ENCODE measurements around the gene PP2D1.
A peak's percentile ranks its signal among the peaks of the same experiment; 100 is the strongest.
"Not testable (repeated sequence)": the region's sequence is repeated elsewhere in the genome, so short reads cannot be mapped to it uniquely, and the experiment has no call there.

Gene PP2D1

DNA sequence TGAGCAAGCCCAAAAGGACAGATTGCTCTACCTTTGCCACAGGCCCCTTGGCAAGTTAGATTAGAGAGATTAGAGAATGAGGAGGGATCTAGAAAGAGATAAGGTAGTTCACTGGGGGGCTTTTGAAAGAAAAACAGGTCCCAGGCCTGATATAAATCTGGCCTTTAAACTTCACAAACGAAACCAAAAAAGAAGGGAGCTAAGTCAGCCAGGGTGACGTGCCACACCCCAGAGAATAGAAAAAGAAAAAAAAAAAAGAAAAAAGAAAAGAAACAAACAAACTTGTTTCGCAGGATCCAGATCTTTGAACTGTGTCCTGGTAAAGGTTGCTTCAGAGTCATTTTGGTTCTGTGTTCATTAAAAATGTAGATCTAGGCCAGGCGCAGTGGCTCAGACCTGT is 31.8 kb upstream of the PP2D1 start:
- peaks cover 69% of the 10 kb centered on the region for H3K4me1 Mint-ChIP-seq

DNA sequence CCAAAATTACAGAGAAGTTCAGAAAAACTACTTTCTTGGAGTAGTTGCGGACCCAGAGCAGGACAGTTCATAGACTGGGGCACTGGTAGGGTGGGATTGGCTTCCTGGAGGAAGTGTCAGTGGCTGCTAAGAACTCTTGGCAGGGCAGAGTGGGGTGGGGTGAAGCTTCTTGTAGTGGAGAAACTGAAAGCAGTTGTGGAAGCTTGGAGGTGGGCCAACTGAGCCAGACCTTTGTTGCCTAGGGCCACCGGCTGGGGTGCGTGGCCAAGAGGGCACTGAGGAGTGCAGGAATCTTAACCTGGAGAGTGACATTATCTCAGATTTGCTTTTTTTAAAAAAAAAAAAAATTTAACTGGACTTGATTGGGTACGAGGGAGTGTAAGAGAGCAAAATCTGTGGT is 31.3 kb upstream of the PP2D1 start:
- Mint-ChIP-seq H3K4me1 (peaks cover 71% of the 10 kb centered on the region), H3K27me3 (no peaks in the 10 kb centered on the region), H3K9me3 (no peaks in the 10 kb centered on the region), H3K27ac (peak overlapping the region; percentile 95), H3K36me3 (no peaks in the 10 kb centered on the region), H3K4me3 (peak overlapping the region; percentile 80)

More for the DNA sequence above, 31.8 kb upstream of the PP2D1 start:
- peak overlapping the region; percentile 80 for H3K4me3 Mint-ChIP-seq
- H3K9me3 Mint-ChIP-seq, result no peaks in the 10 kb centered on the region
- H3K27ac Mint-ChIP-seq, result peak overlapping the region; percentile 95
- H3K36me3 Mint-ChIP-seq, result no peaks in the 10 kb centered on the region
- H3K27me3 Mint-ChIP-seq, result no peaks in the 10 kb centered on the region

DNA sequence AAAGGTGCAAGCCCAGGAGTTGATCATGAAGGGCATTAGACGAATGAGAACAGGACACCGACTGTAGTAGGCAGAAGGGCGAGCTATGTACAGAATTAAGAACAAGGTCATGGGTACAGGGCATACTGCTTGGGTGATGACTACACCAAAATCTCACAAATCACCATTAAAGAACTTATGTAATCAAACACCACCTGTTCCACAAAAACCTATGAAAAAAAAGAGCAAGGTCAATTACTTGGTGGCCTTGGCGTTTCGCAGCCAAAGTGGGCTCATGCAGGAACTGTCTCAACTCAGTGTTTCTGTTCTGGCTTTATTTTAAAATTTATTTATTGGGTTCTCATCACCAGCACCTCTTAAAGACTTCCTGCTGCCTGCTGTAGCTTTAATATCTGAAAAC is 30.3 kb upstream of the PP2D1 start:
- Mint-ChIP-seq H3K9me3 (no peaks in the 10 kb centered on the region), H3K36me3 (no peaks in the 10 kb centered on the region), H3K4me3 (peak overlapping the region; percentile 91), H3K27ac (peak overlapping the region; percentile 69), H3K27me3 (no peaks in the 10 kb centered on the region), H3K4me1 (peaks cover 68% of the 10 kb centered on the region)

DNA sequence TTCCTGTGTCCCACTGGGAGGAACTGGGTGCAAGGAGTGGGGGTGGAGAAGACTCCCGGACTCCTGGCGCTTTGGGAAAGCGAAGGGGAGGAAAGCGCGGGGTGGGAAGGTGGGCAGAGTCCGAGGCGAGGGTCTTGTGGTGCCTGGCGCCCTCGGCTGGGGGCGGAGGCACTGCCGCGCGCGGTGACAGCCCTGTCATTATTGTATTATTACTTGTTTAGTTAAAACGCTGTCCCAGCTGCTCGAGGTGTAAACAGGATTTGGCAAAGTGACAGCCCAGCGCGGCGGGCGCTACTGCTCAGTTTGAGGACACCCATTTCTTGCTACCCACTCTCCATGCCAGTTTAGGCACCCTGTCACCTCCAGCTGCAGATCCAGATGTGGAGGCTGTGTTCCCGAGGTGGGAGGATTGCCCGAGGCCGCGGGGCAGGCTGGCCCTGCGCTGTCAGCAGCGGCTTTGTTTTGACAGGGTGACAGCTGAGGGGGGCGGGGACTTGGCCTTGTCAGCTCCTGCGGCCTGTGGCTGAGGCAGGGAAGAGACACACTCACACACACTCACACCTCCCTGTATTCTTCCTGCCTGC is 29.2 kb upstream of the PP2D1 start:
- Mint-ChIP-seq H3K27me3 (no peaks in the 10 kb centered on the region), H3K4me1 (peaks cover 59% of the 10 kb centered on the region), H3K36me3 (no peaks in the 10 kb centered on the region), H3K27ac (peak overlapping the region; percentile 73), H3K4me3 (peak overlapping the region; percentile 91), H3K9me3 (no peaks in the 10 kb centered on the region)

DNA sequence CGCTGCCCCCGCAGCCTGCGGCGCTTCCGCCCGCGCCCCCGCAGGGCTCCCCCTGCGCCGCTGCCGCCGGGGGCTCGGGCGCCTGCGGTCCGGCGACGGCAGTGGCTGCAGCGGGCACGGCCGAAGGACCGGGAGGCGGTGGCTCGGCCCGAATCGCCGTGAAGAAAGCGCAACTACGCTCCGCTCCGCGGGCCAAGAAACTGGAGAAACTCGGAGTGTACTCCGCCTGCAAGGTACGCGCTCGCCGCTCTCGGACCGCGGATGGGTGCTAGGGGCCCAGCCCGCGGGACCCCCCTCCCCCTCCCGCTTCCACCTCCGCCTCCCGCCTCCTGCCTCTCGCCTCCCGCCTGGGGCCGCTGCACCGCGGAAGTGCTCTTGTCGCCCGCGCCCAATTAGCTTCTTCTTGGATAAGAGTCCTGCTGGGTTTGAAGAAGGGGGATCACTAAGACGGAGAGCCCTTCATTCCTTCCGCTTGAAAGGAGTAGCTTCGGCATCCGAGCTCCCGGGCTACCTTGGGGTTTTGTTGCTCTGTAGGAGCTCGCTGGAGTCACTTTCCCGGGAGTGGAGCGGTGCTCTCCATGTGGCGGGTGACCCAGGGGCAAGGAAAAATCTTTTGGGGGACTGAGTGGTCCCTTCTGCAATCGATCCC is 28.6 kb upstream of the PP2D1 start:
- Mint-ChIP-seq H3K4me1 (peaks cover 52% of the 10 kb centered on the region), H3K4me3 (peak overlapping the region; percentile 91), H3K27ac (peak overlapping the region; percentile 73), H3K9me3 (no peaks in the 10 kb centered on the region), H3K27me3 (no peaks in the 10 kb centered on the region), H3K36me3 (no peaks in the 10 kb centered on the region)

DNA sequence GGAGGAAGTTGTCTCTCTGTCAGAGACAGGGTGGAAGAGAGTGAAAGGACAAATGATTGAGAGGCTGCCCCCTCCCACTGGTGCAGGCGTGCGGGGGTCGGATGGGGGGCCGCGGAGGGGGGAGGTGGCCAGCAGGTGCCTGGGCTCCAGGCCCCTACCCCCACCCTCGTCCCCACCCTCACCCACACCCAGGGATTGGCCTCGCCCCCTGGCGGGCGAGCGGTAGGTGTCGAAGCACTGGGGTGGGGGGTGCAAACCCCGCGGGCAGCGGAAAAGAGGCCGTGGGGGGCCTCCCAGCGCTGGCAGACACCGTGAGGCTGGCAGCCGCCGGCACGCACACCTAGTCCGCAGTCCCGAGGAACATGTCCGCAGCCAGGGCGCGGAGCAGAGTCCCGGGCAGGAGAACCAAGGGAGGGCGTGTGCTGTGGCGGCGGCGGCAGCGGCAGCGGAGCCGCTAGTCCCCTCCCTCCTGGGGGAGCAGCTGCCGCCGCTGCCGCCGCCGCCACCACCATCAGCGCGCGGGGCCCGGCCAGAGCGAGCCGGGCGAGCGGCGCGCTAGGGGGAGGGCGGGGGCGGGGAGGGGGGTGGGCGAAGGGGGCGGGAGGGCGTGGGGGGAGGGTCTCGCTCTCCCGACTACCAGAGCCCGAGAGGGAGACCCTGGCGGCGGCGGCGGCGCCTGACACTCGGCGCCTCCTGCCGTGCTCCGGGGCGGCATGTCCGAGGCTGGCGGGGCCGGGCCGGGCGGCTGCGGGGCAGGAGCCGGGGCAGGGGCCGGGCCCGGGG is 27.9 kb upstream of the PP2D1 start, which contains the start of gene KAT2B:
TSS of gene KAT2B (plus strand) at position 682 of the 783 bp plus-strand sequence. CDS start at position 714, 32 bp downstream.
- Mint-ChIP-seq H3K4me1 (peaks cover 50% of the 10 kb centered on the region), H3K36me3 (no peaks in the 10 kb centered on the region)

DNA sequence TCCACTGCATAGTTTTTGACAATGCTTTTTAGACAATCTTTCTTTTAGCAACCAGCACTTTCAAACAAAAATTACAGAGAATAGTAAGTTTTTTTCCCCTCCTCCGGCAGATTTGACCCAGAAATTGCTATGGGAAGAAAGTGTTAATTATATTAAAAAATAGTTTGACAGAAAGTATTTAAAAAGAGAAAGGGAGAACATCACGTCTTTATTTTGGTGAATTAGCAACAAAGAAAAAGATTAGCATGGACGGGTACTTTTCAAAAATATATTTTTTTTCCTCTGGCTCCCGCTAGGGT is 27.4 kb upstream of the PP2D1 start:
- Mint-ChIP-seq H3K27ac (peak overlapping the region; percentile 98), H3K27me3 (no peaks in the 10 kb centered on the region), H3K9me3 (no peaks in the 10 kb centered on the region), H3K36me3 (no peaks in the 10 kb centered on the region), H3K4me1 (peaks cover 45% of the 10 kb centered on the region), H3K4me3 (peak overlapping the region; percentile 92)

More for the DNA sequence above, 27.9 kb upstream of the PP2D1 start, which contains the start of gene KAT2B:
- no peaks in the 10 kb centered on the region for H3K9me3 Mint-ChIP-seq
- no peaks in the 10 kb centered on the region for H3K27me3 Mint-ChIP-seq
- peak within 1 kb of the TSS; percentile 92 for H3K4me3 Mint-ChIP-seq
- peak within 1 kb of the TSS; percentile 98 for H3K27ac Mint-ChIP-seq

DNA sequence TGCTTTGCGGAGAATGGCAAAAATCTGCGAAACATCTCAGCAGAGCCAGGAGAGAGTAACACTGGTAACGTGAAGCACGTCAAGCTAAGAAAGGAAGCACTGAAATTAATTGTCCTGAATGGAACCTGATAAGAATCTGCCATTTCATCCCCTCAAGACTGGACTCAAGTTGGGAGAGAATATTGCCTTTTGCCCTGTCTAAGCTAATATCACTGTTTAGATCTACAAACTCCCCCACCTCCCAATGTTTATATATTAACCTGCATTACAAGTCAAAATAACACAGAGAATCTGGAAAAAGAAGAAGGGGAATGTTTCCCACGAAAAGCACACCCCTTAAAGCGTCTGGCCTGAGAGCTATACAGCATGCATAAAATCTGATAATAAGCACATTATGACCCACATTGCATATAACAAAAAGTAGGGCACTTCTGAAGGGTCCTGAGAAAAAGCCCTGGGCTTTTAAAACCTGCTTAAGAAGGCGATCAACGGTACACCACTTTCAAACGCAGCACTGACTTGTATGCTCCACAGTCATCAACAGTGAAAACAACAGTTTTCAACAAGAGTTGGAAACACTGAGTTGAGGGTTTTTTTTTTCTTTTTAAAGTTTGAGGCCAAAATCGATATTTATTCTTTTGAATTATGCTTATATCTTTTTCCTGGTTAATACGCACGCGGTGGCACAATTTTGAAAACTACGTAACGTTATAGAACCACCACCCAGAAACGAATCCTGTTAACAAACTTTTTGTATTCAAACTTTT is 26.8 kb upstream of the PP2D1 start:
- H3K9me3 Mint-ChIP-seq, result no peaks in the 10 kb centered on the region
- peak overlapping the region; percentile 98 for H3K27ac Mint-ChIP-seq
- H3K4me3 Mint-ChIP-seq, result peak overlapping the region; percentile 92
- H3K4me1 Mint-ChIP-seq, result peaks cover 40% of the 10 kb centered on the region
- H3K36me3 Mint-ChIP-seq, result no peaks in the 10 kb centered on the region
- H3K27me3 Mint-ChIP-seq, result no peaks in the 10 kb centered on the region

DNA sequence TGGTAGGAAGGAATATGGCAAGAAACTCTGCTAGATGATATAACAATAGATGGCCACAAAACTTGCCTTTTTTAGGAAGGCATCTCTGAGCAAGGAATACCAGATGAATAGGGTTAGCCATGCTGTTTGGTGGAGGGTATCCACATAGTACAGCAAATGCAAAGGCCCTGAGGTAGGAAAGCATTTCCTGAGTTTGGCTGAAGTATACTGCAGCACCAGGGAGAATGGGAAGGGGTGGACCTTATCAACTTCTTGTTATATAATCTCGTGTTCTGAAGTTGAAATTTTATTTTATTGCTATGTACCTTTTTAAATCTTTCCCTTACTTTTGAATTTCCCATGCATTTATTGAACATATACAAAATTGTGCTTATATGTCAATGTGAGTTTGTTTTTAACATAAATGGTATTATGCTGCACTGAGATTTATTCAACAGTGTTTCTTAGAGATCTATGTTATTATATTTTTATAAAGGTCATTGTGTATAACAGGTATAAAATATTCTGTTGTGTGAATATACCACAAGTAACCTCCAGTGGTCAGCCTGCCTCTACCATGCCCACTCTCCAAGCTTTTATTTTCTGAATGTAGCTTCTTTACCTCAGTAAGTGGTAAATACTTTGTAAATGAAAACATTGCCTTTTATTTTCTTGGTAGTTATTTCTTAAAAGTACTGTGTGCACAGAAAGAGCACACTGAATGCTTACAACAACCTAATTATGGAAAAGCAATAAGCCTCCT is 25.4 kb upstream of the PP2D1 start:
- Mint-ChIP-seq H3K4me3 (no peak overlapping the region), H3K27me3 (no peaks in the 10 kb centered on the region), H3K9me3 (no peaks in the 10 kb centered on the region), H3K27ac (no peak overlapping the region), H3K4me1 (peaks cover 26% of the 10 kb centered on the region), H3K36me3 (no peaks in the 10 kb centered on the region)

DNA sequence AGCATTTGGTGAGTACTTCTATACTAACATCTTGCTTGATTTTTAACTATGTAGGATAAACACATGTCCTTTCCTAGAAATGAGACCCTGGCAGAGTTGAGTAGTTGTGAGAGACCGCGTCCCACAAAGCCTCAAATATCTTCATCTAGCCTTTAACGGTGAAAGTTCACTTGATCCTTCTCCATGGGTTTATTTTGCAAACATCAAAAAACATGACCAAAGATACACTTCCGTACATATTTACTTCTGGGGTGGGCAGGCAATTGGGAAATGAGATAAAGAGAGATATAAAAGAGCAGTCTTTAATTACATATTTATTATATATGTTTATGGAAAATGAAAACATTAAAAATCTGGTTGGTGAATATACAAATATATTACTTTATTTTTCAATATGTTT is 23.0 kb upstream of the PP2D1 start:
- H3K9me3 Mint-ChIP-seq, result no peaks in the 10 kb centered on the region

DNA sequence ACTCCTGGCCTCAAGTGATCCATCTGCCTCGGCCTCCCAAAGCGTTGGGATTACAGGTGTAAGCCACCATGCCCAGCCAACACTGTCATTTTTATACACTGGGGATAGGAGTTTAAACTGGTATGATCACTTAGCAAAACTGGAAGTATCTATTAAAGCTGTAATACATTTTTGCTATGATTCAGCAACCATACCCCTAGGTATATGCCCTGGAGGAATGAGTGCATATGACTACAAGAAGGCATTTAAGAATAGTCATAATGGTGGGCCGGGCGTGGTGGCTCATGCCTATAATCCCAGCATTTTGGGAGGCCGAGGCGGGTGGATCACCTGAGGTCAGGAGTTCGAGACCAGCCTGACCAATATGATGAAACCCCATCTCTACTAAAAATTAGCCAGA is 19.9 kb upstream of the PP2D1 start:
- not testable (repeated sequence) for H3K4me3 Mint-ChIP-seq, H3K27me3 Mint-ChIP-seq, H3K4me1 Mint-ChIP-seq, H3K27ac Mint-ChIP-seq, H3K36me3 Mint-ChIP-seq, H3K9me3 Mint-ChIP-seq

More for the DNA sequence above, 23.0 kb upstream of the PP2D1 start:
- Mint-ChIP-seq H3K4me1 (peaks cover 15% of the 10 kb centered on the region), H3K4me3 (no peak overlapping the region), H3K36me3 (no peaks in the 10 kb centered on the region), H3K27me3 (no peaks in the 10 kb centered on the region), H3K27ac (no peak overlapping the region)

DNA sequence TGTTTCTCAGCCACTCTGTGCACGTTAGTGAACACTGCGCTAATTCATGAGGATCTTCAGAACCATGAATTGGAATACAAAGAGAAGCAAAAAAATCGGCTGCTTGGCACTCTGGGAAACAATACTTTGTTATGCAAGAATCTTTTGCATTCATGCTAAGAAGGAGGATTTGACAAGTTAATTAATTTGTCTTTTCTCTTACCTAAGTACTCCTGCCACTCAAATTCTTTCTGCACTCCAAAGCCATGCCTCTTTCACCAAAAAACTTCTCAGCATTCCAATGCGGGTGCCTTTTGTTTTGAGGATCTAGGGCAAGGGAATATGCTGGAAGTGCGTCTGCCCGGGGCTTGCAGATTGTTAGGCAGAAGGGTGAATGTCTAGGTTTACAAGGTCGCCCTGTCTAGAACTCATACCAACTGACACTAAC is 16.9 kb upstream of the PP2D1 start:
- H3K36me3 Mint-ChIP-seq, result no peaks in the 10 kb centered on the region

DNA sequence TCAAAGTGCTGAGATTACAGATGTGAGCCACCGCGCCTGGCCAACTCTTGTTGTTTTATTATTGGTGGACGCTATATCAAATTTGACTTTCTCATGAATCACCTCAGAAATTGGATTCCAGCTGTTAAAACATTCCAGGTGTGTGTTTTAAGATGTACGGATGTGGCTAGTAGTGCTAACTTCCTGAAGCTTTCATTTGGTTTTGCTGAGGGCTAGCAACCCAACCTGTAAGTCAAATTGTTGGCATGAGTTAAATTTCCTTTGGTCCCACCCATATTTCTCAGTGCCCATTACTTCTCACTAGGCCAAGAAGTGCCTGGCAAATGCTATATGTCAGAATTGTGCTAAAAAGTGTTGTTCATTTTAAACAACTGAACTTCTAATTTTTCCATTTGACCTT is 15.1 kb upstream of the PP2D1 start:
- H3K27me3 Mint-ChIP-seq, result no peaks in the 10 kb centered on the region
- H3K4me3 Mint-ChIP-seq, result no peak overlapping the region
- H3K4me1 Mint-ChIP-seq, result peaks cover 4% of the 10 kb centered on the region
- H3K27ac Mint-ChIP-seq, result no peak overlapping the region
- no peaks in the 10 kb centered on the region for H3K36me3 Mint-ChIP-seq
- no peaks in the 10 kb centered on the region for H3K9me3 Mint-ChIP-seq

More for the DNA sequence above, 16.9 kb upstream of the PP2D1 start:
- Mint-ChIP-seq H3K4me1 (peaks cover 4% of the 10 kb centered on the region), H3K27me3 (no peaks in the 10 kb centered on the region), H3K9me3 (no peaks in the 10 kb centered on the region), H3K27ac (no peak overlapping the region), H3K4me3 (no peak overlapping the region)

DNA sequence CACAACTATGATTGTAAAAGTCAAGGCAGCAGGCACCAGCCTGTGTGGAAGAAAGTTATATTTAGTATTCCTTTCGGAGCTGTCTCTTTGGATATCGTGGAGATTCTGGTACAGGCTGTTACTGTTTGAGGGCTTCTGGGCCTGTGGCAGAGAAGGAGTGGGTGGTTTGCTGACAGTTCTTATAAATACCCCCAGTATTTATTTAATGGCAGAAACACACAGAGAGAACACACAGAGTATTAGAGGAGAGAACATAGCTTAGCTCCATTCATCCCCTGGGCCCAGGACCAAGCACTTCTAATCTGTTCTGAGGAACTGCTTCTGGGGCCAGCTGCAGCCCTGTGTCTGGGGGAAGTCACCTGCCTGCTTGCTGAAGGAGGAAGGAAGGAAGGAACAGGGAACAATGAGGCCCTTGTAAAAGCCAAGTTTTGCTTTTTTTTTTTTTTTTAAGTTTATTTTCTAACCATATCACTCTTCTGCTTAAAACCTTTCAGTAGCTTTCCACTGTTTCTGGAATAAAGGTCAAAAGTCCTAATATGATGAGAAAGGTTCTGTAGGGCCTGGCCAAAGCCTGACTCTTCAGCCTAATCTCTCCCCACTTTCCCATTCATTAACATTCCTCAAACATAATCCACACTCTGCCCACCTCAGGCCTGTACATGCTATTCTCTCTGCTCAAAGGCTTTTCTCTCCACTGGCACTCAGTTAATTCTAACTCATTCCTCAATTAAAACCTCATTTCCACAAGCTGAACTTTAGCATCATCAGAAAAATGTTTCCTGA is 11.8 kb upstream of the PP2D1 start:
- H3K9me3 Mint-ChIP-seq, result no peaks in the 10 kb centered on the region
- H3K4me1 Mint-ChIP-seq, result peaks cover 4% of the 10 kb centered on the region
- no peak overlapping the region for H3K4me3 Mint-ChIP-seq
- no peaks in the 10 kb centered on the region for H3K27me3 Mint-ChIP-seq
- no peak overlapping the region for H3K27ac Mint-ChIP-seq
- no peaks in the 10 kb centered on the region for H3K36me3 Mint-ChIP-seq
